Tongue (tissue), 2 donors: ENCODE data around the gene MDP1. TPM values are rescaled to one million over a fixed set of nuclear protein-coding genes. Genes with fewer than 3 reads are reported as not detected.

Experiments used
- DNase-seq: peaks from one replicate; pipeline ENCODE4 v3.0.0-alpha.2; 2015
- total RNA-seq: library from RNA; depleted of rRNA; stranded (reverse); fragments of >200 nt; gene quantifications from one replicate; pipeline ENCODE4 v1.2.3, GENCODE V29; 2014

MDP1 gene
- total RNA-seq, result 12.9 TPM

DNA sequence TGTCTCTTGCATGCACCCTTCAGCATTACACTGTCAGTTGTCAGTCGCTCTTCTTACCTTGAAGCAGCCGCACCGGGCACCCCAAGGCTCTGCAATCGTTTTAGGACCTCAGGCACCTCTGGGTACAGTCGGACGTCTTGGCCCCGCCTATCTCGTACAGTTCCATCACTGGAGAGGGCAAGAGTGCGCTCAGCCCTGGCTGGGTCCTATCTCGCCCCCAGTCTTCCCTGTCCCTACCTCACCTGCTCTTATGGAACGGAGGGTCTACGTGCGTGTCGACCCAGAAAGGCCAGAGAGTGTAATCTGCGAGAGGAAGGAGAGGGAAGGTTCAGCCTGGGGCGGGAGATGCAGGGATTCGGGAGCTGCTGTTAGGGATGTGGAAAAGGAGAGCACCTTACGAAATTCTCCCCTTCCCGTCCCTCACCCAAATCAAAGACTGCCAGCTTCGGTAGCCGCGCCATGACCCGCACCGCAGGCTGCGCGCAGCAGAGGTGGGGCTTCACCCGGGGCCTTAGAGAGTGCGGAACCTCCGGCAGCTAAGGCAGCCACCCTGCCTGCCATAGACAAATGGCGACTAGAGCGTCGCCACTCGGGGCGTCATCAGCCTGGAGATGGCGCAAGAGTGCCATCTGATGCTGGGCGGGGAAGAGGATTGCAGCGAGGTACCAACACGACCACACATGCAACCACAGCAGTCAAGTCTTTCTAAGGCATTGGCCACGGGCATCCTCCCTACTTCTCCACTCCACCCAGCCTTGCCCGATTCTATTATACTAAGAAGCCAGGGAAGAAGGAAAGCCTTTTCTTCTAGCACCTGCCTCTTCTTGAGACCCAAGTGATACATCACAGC lies at the start of gene MDP1:
TSS of gene MDP1 (minus strand) at position 572 of the 850 bp plus-strand sequence. CDS start at position 461, 111 bp downstream.
- peak; percentile 94 for DNase-seq

DNA sequence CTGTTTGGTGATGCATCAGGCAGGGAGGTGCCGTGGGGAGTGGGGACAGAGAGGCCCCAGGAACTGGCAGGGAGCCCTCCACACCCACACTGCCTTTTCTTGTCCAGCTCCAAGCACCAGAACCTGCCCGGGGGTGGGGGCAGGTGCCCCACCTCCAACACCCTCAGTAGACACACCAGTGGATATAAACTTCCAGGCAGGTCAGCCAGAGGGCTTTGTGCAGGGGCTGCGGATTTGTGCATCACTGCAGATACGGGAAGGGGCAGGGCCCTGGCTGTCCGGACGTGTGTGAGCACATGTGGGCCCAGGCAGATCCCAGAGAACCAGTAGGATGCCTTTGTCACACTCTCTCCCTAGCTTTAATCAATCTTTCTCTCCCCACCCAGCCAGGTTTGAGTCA lies 48.4 kb upstream of the MDP1 start:
- no peak for DNase-seq

- DNase-seq, result no peak
Observed at GRCh38 chr14:24263848-24264247, 48.0 kb upstream of the MDP1 start.

DNA sequence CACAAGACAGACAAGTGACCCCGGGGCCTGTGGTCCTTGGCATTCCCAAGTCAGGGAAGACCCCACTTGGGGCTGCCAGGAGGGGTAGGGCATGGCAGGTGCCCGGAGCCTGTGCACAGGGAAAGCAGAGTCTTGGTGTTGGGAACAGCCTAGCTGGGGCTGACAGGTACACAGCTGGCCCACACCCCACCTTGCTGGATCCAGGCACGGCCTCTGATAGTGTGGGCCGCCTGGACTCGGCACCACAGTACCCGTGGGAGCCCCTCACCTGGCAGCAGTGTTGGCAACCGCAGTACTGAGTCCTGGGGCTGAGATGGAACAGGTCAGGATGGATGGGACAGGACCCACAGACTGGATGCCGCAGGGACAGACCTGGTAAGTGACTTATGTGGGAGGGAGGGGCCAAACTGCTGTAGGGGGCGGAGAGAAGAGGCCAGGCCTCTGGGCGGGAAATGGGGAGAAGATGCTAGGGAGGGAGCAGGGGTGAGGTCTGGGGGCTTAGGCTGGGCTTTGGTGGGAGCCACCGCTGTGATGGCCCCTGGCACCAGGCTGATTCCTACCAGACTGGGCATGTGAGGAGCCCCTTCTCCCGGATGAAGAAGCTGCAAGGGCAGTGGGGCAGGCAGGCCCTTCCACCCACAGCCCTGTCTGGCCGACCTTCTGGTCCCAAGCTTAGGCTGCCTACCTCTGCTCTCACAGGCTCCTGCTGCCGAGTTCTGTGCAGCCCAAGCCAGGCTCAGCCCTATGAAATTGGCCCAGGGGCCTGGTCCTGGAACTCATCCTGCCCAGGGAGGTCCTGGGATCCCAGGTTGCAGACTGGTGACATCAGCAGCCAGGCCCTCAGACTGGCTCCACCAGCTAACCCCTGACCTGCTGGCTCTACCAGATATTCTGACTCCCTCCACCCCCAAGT lies 47.2 kb upstream of the MDP1 start, which contains the start of gene TGM1:
TSS of gene TGM1 (minus strand) at position 357 of the 913 bp plus-strand sequence. CDS start 825 bp downstream, outside the sequence.
- DNase-seq, result no peak

DNA sequence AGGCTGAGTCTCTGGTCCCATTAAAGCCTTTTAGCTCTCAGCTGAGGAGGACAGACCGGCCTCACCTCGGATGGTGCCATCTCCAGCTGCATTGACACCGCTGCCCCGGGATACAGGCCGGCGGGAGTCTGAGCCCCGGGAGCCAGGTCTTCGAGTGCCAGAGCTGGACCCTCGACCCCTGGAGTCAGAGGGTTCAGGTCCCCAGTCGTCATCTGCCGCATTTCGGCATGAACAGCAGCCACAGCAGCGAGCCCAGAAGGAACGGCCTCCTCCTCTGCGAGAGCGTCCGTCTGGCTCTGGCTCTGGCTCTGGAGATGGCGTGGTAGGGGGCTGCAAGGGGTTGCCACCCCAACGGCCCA lies 46.1 kb upstream of the MDP1 start:
- DNase-seq, result no peak

DNA sequence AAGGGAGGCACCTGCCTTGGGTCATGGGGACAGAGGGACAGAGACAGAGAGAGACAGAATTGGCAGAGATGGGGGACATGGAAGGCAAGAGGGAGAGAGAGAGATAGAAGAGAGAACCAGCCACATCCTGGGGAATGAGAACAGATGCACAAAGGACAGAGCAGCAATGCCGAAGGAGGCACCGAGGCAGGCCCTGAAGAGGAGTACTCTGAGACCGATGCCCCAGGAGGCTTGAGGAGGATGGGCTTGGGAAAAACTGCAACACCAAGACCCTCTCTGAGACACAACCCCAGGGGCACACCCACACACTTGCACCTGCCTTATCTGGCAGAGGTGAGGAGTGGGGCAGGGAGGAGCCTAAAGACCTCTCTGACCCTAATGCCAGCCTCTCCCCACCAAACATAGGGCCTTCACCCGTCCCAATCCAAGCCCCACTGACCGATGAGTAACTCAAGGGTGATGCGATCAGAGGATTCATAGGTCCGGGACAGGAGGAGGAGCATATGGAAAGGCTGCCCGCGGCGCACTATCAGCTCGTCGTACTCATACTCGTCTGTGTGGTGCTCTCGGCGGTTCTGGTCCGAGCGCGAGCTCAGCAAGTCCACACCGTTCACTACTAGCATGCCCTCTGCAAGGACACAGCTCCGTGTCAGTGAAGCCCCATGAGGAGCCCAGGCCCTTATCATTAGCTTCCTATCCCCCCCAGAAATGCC lies 45.5 kb upstream of the MDP1 start:
- DNase-seq, result no peak

DNA sequence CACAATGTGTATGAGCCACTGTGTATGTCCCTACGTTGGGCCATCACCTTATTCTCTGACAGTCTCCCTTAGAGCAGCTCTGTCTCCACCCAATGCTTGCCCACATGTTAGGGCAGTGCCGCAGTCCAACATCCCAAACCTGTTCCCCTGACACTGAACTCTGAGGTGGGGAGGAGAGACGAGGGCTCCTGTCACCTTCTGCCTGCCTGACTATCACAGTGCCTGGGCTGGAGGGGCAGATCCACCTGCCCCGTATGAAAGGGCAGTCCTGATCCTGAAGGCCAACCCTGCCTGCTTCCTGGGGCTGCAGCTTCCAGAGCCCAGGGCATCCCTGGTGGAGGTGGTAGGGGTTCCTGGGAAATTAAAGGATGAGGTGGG lies 44.9 kb upstream of the MDP1 start:
- no peak for DNase-seq

DNA sequence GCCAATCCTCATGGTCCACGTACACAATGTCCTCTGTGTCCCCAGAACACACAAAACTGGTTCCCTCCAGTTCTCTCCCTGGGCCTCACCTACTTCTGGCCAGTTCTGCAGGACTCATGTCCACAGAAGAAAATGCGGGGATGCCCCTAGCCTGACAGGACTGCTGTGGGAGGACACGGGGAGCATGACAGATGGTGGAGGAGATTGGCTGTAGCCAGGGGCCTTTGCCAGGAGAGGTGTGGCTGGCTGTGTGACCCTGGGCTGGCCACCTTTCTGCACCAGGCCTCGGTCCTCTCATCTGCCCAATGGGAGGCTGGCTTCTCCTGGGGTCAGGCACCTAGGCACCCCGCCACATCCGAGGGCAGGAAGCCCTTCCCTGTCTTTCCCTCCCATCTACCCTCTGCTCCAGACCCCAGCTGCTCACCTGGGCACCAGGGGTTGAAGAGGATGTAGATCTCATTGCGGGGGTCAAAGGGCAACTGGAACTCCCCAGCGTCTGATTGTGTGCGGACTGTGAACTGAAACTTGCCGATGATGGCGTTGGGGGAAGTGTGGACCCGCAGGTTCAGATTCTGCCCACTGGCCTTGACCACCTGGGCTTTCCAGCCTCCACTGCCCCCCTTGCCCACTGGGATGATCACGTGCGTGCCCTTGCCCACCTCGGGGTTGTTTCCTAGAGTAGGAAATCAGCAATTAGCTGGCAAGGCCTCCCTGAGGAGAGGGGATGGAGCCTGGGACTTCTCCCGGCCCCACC lies 44.3 kb upstream of the MDP1 start:
- no peak for DNase-seq

GRCh38 chr14:24259282-24260025 lies 43.6 kb upstream of the MDP1 start:
- peak; percentile 74 for DNase-seq

DNA sequence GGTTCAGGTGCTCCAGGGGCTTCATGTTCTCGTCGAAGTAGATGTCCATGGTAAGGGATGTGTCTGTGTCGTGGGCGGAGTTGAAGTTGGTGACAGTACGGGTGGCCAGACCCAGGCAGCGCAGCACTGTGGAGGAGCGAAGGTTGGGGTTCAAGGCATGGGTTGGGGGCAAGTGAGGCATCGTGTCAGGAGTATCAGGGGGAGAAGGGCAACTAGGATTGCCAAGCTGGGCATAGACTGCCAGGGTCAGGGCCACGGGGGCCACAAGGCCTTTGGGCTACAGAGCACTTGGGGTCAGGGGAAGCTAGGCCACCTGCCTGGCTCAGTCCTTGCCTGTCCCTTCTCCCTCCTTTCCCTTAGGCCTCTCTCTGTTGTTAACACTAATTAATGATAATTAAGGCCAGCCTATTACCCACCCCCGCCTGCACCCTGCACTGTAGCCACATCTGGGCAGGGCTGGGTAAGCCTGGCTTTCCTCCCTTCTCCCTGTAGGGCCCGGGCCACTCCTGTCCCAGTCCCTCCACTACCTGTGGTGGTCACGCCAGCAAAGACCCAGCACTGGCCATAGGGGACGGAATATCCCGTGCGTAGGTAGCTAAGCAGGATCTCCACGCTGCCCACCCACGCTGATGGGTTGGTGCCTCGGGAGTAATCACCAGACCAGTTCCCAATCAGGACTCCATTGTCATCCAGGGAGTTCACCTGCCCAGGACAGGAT lies 42.8 kb upstream of the MDP1 start:
- no peak for DNase-seq

- DNase-seq, result no peak
Observed at GRCh38 chr14:24258119-24258518, 42.3 kb upstream of the MDP1 start.

DNA sequence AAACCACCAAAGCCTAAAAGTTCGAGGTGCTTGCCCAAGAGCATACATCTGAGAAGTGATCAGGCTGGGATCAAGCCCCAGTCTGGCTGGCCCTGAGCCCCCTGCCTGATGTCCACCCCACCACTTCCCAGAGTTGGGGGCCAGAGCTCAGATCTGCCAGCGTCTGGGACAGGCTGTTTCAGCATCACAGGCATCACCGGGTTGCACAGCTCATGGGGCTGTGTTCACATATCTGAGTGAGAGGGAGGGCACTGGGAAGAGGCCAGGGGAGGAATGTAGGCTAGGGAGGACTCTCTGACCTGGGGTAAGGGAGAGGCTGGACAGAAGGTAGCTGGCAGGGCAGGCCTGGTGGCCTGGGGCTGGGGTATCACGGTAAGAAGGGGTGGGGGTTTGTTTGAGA lies 41.1 kb upstream of the MDP1 start:
- DNase-seq, result no peak

- no peak for DNase-seq
Observed at GRCh38 chr14:24255931-24256711, 40.3 kb upstream of the MDP1 start.

- no peak for DNase-seq
Observed at GRCh38 chr14:24255438-24255837, 39.6 kb upstream of the MDP1 start.

DNA sequence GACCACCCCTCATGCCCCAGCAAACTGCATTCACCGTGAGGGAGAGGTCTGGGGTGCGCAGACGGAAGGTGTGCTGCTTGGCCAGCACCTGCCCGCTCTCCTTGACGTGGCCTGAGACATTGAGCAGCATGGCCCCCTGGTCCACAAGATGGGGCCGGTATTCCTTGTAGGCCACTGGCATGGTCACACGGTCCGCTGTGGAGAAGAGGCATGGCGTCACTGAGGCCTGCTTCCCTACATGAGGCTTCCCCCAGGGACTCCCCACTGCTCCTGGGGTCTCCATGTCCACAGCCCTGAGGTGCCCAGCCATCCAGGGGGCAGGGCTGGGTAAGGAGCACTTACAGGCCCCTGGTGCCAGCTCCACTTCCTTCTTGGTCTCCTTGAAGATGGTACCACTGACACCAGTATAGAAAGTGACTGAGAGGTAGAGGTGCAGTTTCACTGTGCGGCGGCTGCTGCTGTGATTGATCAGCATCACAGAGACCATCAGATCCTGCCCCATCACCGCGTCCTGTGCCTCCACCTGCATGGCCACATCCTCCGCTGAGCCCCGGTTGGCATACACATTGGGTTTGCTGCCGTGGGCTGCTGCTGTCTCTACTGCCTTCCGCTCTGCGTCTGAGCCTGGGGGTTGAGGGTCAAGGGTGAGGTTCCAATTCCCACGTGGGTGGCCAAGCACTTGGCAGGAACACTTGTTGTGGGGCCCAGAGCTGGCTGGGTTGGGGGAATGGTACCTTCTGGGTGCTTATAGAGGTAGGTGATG lies 38.9 kb upstream of the MDP1 start:
- DNase-seq, result no peak

DNA sequence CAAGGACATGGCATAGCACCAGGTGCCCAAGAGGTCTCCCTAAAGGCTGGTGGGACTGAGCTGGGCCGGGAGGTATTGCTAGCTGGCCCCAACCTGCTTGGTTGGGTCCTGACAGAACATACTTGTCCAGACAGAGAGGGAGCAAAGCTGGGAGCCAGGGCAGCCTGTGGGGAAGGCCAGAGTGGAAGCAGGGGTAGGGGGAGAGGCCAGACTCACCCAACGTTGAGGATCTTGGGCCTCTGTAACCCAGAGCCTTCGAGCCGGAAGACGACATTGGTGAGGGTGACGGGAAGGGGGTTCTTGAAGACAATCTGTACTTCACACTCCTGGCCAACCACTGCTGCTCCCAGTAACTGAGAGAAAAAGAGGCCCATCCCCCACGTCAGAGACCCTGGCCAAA lies 38.1 kb upstream of the MDP1 start:
- no peak for DNase-seq

- DNase-seq, result no peak
Observed at GRCh38 chr14:24252289-24253124, 36.6 kb upstream of the MDP1 start.

DNA sequence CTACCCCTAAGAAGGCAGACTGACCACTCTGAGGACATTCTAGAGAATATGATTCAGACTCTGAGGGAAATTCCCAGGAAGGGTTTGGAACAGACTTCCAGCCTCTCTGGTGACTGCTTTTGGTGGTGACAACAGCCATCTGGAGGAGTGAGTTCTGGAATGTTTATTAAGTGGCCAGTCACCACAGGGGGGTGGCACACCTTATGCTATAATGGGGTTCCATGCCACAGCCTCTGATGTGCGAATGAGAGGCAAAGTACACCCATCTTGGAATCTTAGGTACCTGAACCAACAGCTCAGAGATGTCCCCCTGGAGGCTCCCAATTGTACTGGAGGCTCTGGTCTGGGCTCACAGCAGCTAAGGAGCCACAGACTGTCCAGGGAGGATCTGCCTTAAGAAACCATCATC lies 36.0 kb upstream of the MDP1 start:
- DNase-seq, result no peak
